H9 (cell line): ENCODE measurements around the gene TBC1D7. TPM values are rescaled to one million over a fixed set of nuclear protein-coding genes. Genes with fewer than 3 reads are reported as not detected.

ENCODE experiments used
- DNase-seq: peaks from one replicate; pipeline ENCODE4 v3.0.0-alpha.2; 2017
- H2AFZ ChIP-seq: one replicate; pipeline ENCODE4 v1.6.1; 2013; ENCODE audit warnings: mild to moderate bottlenecking, low read length, control low read depth, moderate library complexity
- H2AK5ac ChIP-seq: 2 replicates; pipeline ENCODE4 v1.6.1; 2013; ENCODE audit warnings: low read length, control low read depth, mixed read lengths; ENCODE audit not compliant: insufficient read length
- H2BK120ac ChIP-seq: one replicate; pipeline ENCODE4 v1.6.1; 2013; ENCODE audit warnings: low read depth, mild to moderate bottlenecking, low read length, control low read depth, inconsistent platforms; ENCODE audit not compliant: poor library complexity, severe bottlenecking
- H2BK12ac ChIP-seq: 2 replicates; pipeline ENCODE4 v1.6.1; 2013; ENCODE audit warnings: low read length, control low read depth, mixed read lengths, low read depth; ENCODE audit not compliant: insufficient read length
- H2BK15ac ChIP-seq: 2 replicates; pipeline ENCODE4 v1.6.1; 2013; ENCODE audit warnings: low read depth, low read length, control low read depth
- H2BK20ac ChIP-seq: one replicate; pipeline ENCODE4 v1.6.1; 2013; ENCODE audit warnings: low read depth, mild to moderate bottlenecking, low read length, control low read depth, inconsistent platforms; ENCODE audit not compliant: poor library complexity, severe bottlenecking
- H2BK5ac ChIP-seq: 2 replicates; pipeline ENCODE4 v1.6.1; 2013; ENCODE audit warnings: low read length, control low read depth, mixed read lengths; ENCODE audit not compliant: insufficient read length
- H3K14ac ChIP-seq: 2 replicates; pipeline ENCODE4 v1.6.1; 2013; ENCODE audit warnings: low read length, control low read depth; ENCODE audit not compliant: insufficient read depth
- H3K18ac ChIP-seq: 2 replicates; pipeline ENCODE4 v1.6.1; 2013; ENCODE audit warnings: low read depth, mild to moderate bottlenecking, mixed read lengths, low read length, control low read depth; ENCODE audit not compliant: insufficient read length
- H3K23ac ChIP-seq: 2 replicates; pipeline ENCODE4 v1.6.1; 2013; ENCODE audit warnings: low read length, control low read depth, mixed read lengths, low read depth; ENCODE audit not compliant: insufficient read length
- H3K23me2 ChIP-seq: 2 replicates; pipeline ENCODE4 v1.6.1; 2013; ENCODE audit warnings: low read depth, mild to moderate bottlenecking, mixed read lengths, low read length, control low read depth; ENCODE audit not compliant: insufficient read length, poor library complexity, severe bottlenecking
- H3K27ac ChIP-seq: 2 replicates; pipeline ENCODE4 v1.5.1; 2013; ENCODE audit warnings: low read length, control low read depth, mixed read lengths, low read depth; ENCODE audit not compliant: insufficient read length
- H3K27me3 ChIP-seq: 2 replicates; pipeline ENCODE4 v1.6.1; 2013; ENCODE audit warnings: low read length, control low read depth, inconsistent platforms; ENCODE audit not compliant: insufficient read depth
- H3K4ac ChIP-seq: 2 replicates; pipeline ENCODE4 v1.6.1; 2013; ENCODE audit warnings: low read depth, mild to moderate bottlenecking, control low read depth, inconsistent platforms, low read length, moderate library complexity
- H3K4me1 ChIP-seq: 2 replicates; pipeline ENCODE4 v1.6.1; 2013; ENCODE audit warnings: low read length, control low read depth, inconsistent platforms; ENCODE audit not compliant: insufficient read depth
- H3K4me2 ChIP-seq: 2 replicates; pipeline ENCODE4 v1.6.1; 2013; ENCODE audit warnings: low read length, control low read depth, mixed read lengths; ENCODE audit not compliant: insufficient read length, insufficient read depth
- H3K56ac ChIP-seq: 2 replicates; pipeline ENCODE4 v1.6.1; 2013; ENCODE audit warnings: low read depth, mild to moderate bottlenecking, mixed read lengths, low read length, control low read depth; ENCODE audit not compliant: insufficient read length
- H3K79me1 ChIP-seq: 2 replicates; pipeline ENCODE4 v1.6.1; 2013; ENCODE audit warnings: low read depth, mild to moderate bottlenecking, moderate library complexity, low read length, control low read depth, inconsistent platforms; ENCODE audit not compliant: insufficient read depth, poor library complexity, severe bottlenecking
- H3K79me2 ChIP-seq: 2 replicates; pipeline ENCODE4 v1.6.1; 2013; ENCODE audit warnings: low read length, control low read depth, inconsistent platforms; ENCODE audit not compliant: insufficient read depth
- H3K9ac ChIP-seq: 2 replicates; pipeline ENCODE4 v1.6.1; 2013; ENCODE audit warnings: low read length, control low read depth, mixed read lengths; ENCODE audit not compliant: insufficient read length; ENCODE audit errors: extremely low read depth
- H3K9me3 ChIP-seq: one replicate; pipeline ENCODE4 v1.6.1; 2013; ENCODE audit warnings: low read depth, low read length, inconsistent platforms; ENCODE audit not compliant: control insufficient read depth
- H3T11ph ChIP-seq: one replicate; pipeline ENCODE4 v1.6.1; 2013; ENCODE audit warnings: mild to moderate bottlenecking, low read length, control low read depth, inconsistent platforms
- H4K20me1 ChIP-seq: one replicate; pipeline ENCODE4 v1.6.1; 2013; ENCODE audit not compliant: control insufficient read depth, insufficient read length, insufficient read depth
- H4K5ac ChIP-seq: 2 replicates; pipeline ENCODE4 v1.6.1; 2013; ENCODE audit warnings: low read depth, mild to moderate bottlenecking, mixed read lengths, low read length, control low read depth; ENCODE audit not compliant: insufficient read length
- H4K8ac ChIP-seq: replicated peaks from 2 replicates; pipeline ENCODE4 v1.6.1; 2013; ENCODE audit warnings: low read length, control low read depth, mixed read lengths, low read depth; ENCODE audit not compliant: insufficient read length
- H4K91ac ChIP-seq: 2 replicates; pipeline ENCODE4 v1.6.1; 2013; ENCODE audit warnings: low read depth, mild to moderate bottlenecking, moderate library complexity, mixed read lengths, low read length, control low read depth; ENCODE audit not compliant: insufficient read length
- H3K27ac Mint-ChIP-seq, 3 experiments: 2 replicates in 2 of 3; 3 replicates in 1 of 3; pipeline ENCODE4 v1.8.0; 2020 to 2021; ENCODE audit warnings: mixed read lengths in 3 of 3, mild to moderate bottlenecking in 1 of 3, moderate library complexity in 1 of 3
- H3K27me3 Mint-ChIP-seq: 2 replicates; pipeline ENCODE4 v1.8.0; 2021; ENCODE audit warnings: low read depth, mild to moderate bottlenecking, moderate library complexity, mixed read lengths
- H3K36me3 Mint-ChIP-seq, 3 experiments: 2 replicates in 2 of 3; 3 replicates in 1 of 3; pipeline ENCODE4 v1.8.0; 2020 to 2021; ENCODE audit warnings: low read depth in 3 of 3, mixed read lengths in 3 of 3; ENCODE audit not compliant: insufficient read depth in 1 of 3
- H3K4me1 Mint-ChIP-seq, 2 experiments: 2 replicates each; pipeline ENCODE4 v1.8.0; 2020; ENCODE audit warnings: mixed read lengths in 2 of 2
- H3K4me3 Mint-ChIP-seq, 2 experiments: 2 replicates in 1 of 2; 3 replicates in 1 of 2; pipeline ENCODE4 v1.8.0; 2020 to 2021; ENCODE audit warnings: mild to moderate bottlenecking in 2 of 2, mixed read lengths in 2 of 2, moderate library complexity in 1 of 2
- H3K9me3 Mint-ChIP-seq, 2 experiments: 2 replicates in 1 of 2; 3 replicates in 1 of 2; pipeline ENCODE4 v1.8.0; 2020; ENCODE audit warnings: mild to moderate bottlenecking in 2 of 2, mixed read lengths in 2 of 2, moderate library complexity in 1 of 2
- WGBS: extraction: QIAGEN DNeasy Blood & Tissue Kit; methylation state at CpG from one replicate; pipeline ENCODE4 v1.1.7; 2013; ENCODE audit warnings: missing lambda C conversion rate, low lambda C conversion rate, mixed read lengths; ENCODE audit not compliant: insufficient read length; ENCODE audit errors: extremely low coverage; 5-methylcytosine and 5-hydroxymethylcytosine counted together
- total RNA-seq: library from RNA; stranded (reverse); gene quantifications from 2 replicates; pipeline ENCODE4 v1.2.1, GENCODE V29; 2021
- TF ChIP-seq, protein P1 (sequence below): fragments of 200-600 bp; sonication (generic); conservative IDR thresholded peaks from 3 replicates; pipeline ENCODE4 v1.8.0; 2021; ENCODE audit warnings: antibody characterized with exemption, mild to moderate bottlenecking

Gene TBC1D7
- total RNA-seq, 1 experiment from 2014 or later: 33.9 TPM

DNA sequence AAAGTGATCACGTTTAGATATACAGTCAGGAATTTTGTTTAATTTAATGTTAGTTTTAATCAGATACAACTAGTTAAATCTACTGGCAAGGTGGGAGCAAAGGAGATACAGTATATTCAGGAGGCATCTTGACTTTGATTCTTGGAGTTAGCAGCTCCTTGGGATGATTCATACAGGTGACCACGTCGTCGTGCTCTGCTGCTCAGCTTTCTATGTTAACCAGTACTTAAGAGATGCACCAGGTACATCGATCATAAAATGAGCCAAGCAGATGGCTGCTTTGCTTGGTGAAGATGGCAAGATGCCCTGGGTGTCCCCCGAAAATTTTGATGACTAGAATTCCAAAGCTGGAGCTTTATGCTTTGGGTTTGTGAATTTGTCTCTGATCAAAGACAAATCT lies 64.7 kb downstream of the TBC1D7 start:
- H4K91ac ChIP-seq: no peak overlapping the region
- Mint-ChIP-seq H3K4me3 (no peak overlapping the region), H3K4me1 (peaks cover 4 to 18% of the 10 kb centered on the region in 2 experiments; a peak in 3 of 4 replicates), H3K27ac (no peak overlapping the region), H3K36me3 (peaks cover 12 to 14% (median 13%) of the 10 kb centered on the region in 3 experiments), H3K9me3 (peaks cover 6 to 10% of the 10 kb centered on the region in 2 experiments; a peak in 3 of 5 replicates), H3K27me3 (peaks cover 1% of the 10 kb centered on the region; the same call in 1 of the 2 replicates)
- no peaks in the 10 kb centered on the region for H3K4me1 ChIP-seq
- no peak overlapping the region for H2AFZ ChIP-seq
- no peaks in the 10 kb centered on the region for H3K79me2 ChIP-seq
- H3K4ac ChIP-seq: no peak overlapping the region
- H3K56ac ChIP-seq: no peak overlapping the region
- no peak overlapping the region for H3K27ac ChIP-seq
- H2BK15ac ChIP-seq: no peak overlapping the region
- no peak overlapping the region for H2BK12ac ChIP-seq
- TF ChIP-seq, protein P1, sequence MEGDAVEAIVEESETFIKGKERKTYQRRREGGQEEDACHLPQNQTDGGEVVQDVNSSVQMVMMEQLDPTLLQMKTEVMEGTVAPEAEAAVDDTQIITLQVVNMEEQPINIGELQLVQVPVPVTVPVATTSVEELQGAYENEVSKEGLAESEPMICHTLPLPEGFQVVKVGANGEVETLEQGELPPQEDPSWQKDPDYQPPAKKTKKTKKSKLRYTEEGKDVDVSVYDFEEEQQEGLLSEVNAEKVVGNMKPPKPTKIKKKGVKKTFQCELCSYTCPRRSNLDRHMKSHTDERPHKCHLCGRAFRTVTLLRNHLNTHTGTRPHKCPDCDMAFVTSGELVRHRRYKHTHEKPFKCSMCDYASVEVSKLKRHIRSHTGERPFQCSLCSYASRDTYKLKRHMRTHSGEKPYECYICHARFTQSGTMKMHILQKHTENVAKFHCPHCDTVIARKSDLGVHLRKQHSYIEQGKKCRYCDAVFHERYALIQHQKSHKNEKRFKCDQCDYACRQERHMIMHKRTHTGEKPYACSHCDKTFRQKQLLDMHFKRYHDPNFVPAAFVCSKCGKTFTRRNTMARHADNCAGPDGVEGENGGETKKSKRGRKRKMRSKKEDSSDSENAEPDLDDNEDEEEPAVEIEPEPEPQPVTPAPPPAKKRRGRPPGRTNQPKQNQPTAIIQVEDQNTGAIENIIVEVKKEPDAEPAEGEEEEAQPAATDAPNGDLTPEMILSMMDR: no peak
- no peak overlapping the region for H2BK5ac ChIP-seq
- H3K14ac ChIP-seq: no peak overlapping the region
- no peak overlapping the region for H3K23ac ChIP-seq
- H3K4me2 ChIP-seq: no peak overlapping the region
- H3T11ph ChIP-seq: no peak overlapping the region
- H4K20me1 ChIP-seq: no peaks in the 10 kb centered on the region
- H3K79me1 ChIP-seq: no peaks in the 10 kb centered on the region
- H4K8ac ChIP-seq: no peak overlapping the region
- no peak for DNase-seq
- no peaks in the 10 kb centered on the region for H3K23me2 ChIP-seq
- H3K9me3 ChIP-seq: no peaks in the 10 kb centered on the region
- H3K27me3 ChIP-seq: no peaks in the 10 kb centered on the region
- no peak overlapping the region for H3K18ac ChIP-seq
- H2BK20ac ChIP-seq: no peak overlapping the region
- H3K9ac ChIP-seq: no peak overlapping the region
- H2AK5ac ChIP-seq: no peak overlapping the region
- H4K5ac ChIP-seq: no peak overlapping the region
- H2BK120ac ChIP-seq: no peak overlapping the region
- WGBS: no CpG with 5 or more reads among the region's 6 CpGs
